A549 treated with CpdA at 1 μM for 4 hours (cell line): ENCODE measurements around the gene CMPK1. TPM values are rescaled to one million over a fixed set of nuclear protein-coding genes. Genes with fewer than 3 reads are reported as not detected.

Experiments
- total RNA-seq: library from RNA; stranded (reverse); fragments of 200-300 nt; extraction: Qiagen RNA extraction; gene quantifications from 5 replicates; pipeline ENCODE4 v1.2.3, GENCODE V29; 2022; ENCODE audit warnings: low read depth

Gene CMPK1
- total RNA-seq: 58.3 to 75.1 TPM (median 64.5 TPM) in 5 replicates

GRCh38 chr1:47333578-47333921 is at the start of gene CMPK1:
TSS of gene CMPK1 (plus strand) at chr1:47333790. CDS start at chr1:47333946, 156 bp downstream.

GRCh38 chr1:47313915-47314664 is 19.5 kb upstream of the CMPK1 start, which contains the start of gene STIL:
TSS of gene STIL (minus strand) at chr1:47314147. CDS start at chr1:47310319, 3,828 bp downstream.

GRCh38 chr1:47415728-47416318 is 82.2 kb downstream of the CMPK1 start, which contains the start of gene FOXE3:
TSS of gene FOXE3 (plus strand) at chr1:47416285. CDS start at chr1:47416316, 31 bp downstream.

Other genes starting within 250 kb of the CMPK1 start
- gene CYP4A22, start 196.3 kb upstream of the CMPK1 start, total RNA-seq: not detected in 5 replicates
- gene PDZK1IP1, start 143.8 kb upstream of the CMPK1 start, total RNA-seq: 5.5 to 8.8 TPM (median 7.7 TPM) in 5 replicates
- gene TAL1, start 101.6 kb upstream of the CMPK1 start, total RNA-seq: not detected in 5 replicates
- 9.7 to 12.0 TPM (median 9.8 TPM) in 5 replicates for gene STIL, start 19.6 kb upstream of the CMPK1 start, total RNA-seq
- gene FOXE3, start 82.5 kb downstream of the CMPK1 start, total RNA-seq: 0.06 TPM in 1 of 5 replicates, not detected in the others
- 0.31 to 0.56 TPM (median 0.50 TPM) in 5 replicates for gene FOXD2, start 104.3 kb downstream of the CMPK1 start, total RNA-seq